H9 (cell line): Measurements from ENCODE around the gene NT5C1B. TPM values are rescaled to one million over a fixed set of nuclear protein-coding genes. Genes with fewer than 3 reads are reported as not detected.

ENCODE experiments used
- DNase-seq: peaks from one replicate; pipeline ENCODE4 v3.0.0-alpha.2; 2017
- H2AFZ ChIP-seq: one replicate; pipeline ENCODE4 v1.6.1; 2013; ENCODE audit warnings: mild to moderate bottlenecking, low read length, control low read depth, moderate library complexity
- H2AK5ac ChIP-seq: 2 replicates; pipeline ENCODE4 v1.6.1; 2013; ENCODE audit warnings: low read length, control low read depth, mixed read lengths; ENCODE audit not compliant: insufficient read length
- H2BK120ac ChIP-seq: one replicate; pipeline ENCODE4 v1.6.1; 2013; ENCODE audit warnings: low read depth, mild to moderate bottlenecking, low read length, control low read depth, inconsistent platforms; ENCODE audit not compliant: poor library complexity, severe bottlenecking
- H2BK12ac ChIP-seq: 2 replicates; pipeline ENCODE4 v1.6.1; 2013; ENCODE audit warnings: low read length, control low read depth, mixed read lengths, low read depth; ENCODE audit not compliant: insufficient read length
- H2BK15ac ChIP-seq: 2 replicates; pipeline ENCODE4 v1.6.1; 2013; ENCODE audit warnings: low read depth, low read length, control low read depth
- H2BK20ac ChIP-seq: one replicate; pipeline ENCODE4 v1.6.1; 2013; ENCODE audit warnings: low read depth, mild to moderate bottlenecking, low read length, control low read depth, inconsistent platforms; ENCODE audit not compliant: poor library complexity, severe bottlenecking
- H2BK5ac ChIP-seq: 2 replicates; pipeline ENCODE4 v1.6.1; 2013; ENCODE audit warnings: low read length, control low read depth, mixed read lengths; ENCODE audit not compliant: insufficient read length
- H3K14ac ChIP-seq: 2 replicates; pipeline ENCODE4 v1.6.1; 2013; ENCODE audit warnings: low read length, control low read depth; ENCODE audit not compliant: insufficient read depth
- H3K18ac ChIP-seq: 2 replicates; pipeline ENCODE4 v1.6.1; 2013; ENCODE audit warnings: low read depth, mild to moderate bottlenecking, mixed read lengths, low read length, control low read depth; ENCODE audit not compliant: insufficient read length
- H3K23ac ChIP-seq: 2 replicates; pipeline ENCODE4 v1.6.1; 2013; ENCODE audit warnings: low read length, control low read depth, mixed read lengths, low read depth; ENCODE audit not compliant: insufficient read length
- H3K23me2 ChIP-seq: 2 replicates; pipeline ENCODE4 v1.6.1; 2013; ENCODE audit warnings: low read depth, mild to moderate bottlenecking, mixed read lengths, low read length, control low read depth; ENCODE audit not compliant: insufficient read length, poor library complexity, severe bottlenecking
- H3K27ac ChIP-seq: 2 replicates; pipeline ENCODE4 v1.5.1; 2013; ENCODE audit warnings: low read length, control low read depth, mixed read lengths, low read depth; ENCODE audit not compliant: insufficient read length
- H3K27me3 ChIP-seq: 2 replicates; pipeline ENCODE4 v1.6.1; 2013; ENCODE audit warnings: low read length, control low read depth, inconsistent platforms; ENCODE audit not compliant: insufficient read depth
- H3K4ac ChIP-seq: 2 replicates; pipeline ENCODE4 v1.6.1; 2013; ENCODE audit warnings: low read depth, mild to moderate bottlenecking, control low read depth, inconsistent platforms, low read length, moderate library complexity
- H3K4me1 ChIP-seq: 2 replicates; pipeline ENCODE4 v1.6.1; 2013; ENCODE audit warnings: low read length, control low read depth, inconsistent platforms; ENCODE audit not compliant: insufficient read depth
- H3K4me2 ChIP-seq: 2 replicates; pipeline ENCODE4 v1.6.1; 2013; ENCODE audit warnings: low read length, control low read depth, mixed read lengths; ENCODE audit not compliant: insufficient read length, insufficient read depth
- H3K56ac ChIP-seq: 2 replicates; pipeline ENCODE4 v1.6.1; 2013; ENCODE audit warnings: low read depth, mild to moderate bottlenecking, mixed read lengths, low read length, control low read depth; ENCODE audit not compliant: insufficient read length
- H3K79me1 ChIP-seq: 2 replicates; pipeline ENCODE4 v1.6.1; 2013; ENCODE audit warnings: low read depth, mild to moderate bottlenecking, moderate library complexity, low read length, control low read depth, inconsistent platforms; ENCODE audit not compliant: insufficient read depth, poor library complexity, severe bottlenecking
- H3K79me2 ChIP-seq: 2 replicates; pipeline ENCODE4 v1.6.1; 2013; ENCODE audit warnings: low read length, control low read depth, inconsistent platforms; ENCODE audit not compliant: insufficient read depth
- H3K9ac ChIP-seq: 2 replicates; pipeline ENCODE4 v1.6.1; 2013; ENCODE audit warnings: low read length, control low read depth, mixed read lengths; ENCODE audit not compliant: insufficient read length; ENCODE audit errors: extremely low read depth
- H3K9me3 ChIP-seq: one replicate; pipeline ENCODE4 v1.6.1; 2013; ENCODE audit warnings: low read depth, low read length, inconsistent platforms; ENCODE audit not compliant: control insufficient read depth
- H3T11ph ChIP-seq: one replicate; pipeline ENCODE4 v1.6.1; 2013; ENCODE audit warnings: mild to moderate bottlenecking, low read length, control low read depth, inconsistent platforms
- H4K20me1 ChIP-seq: one replicate; pipeline ENCODE4 v1.6.1; 2013; ENCODE audit not compliant: control insufficient read depth, insufficient read length, insufficient read depth
- H4K5ac ChIP-seq: 2 replicates; pipeline ENCODE4 v1.6.1; 2013; ENCODE audit warnings: low read depth, mild to moderate bottlenecking, mixed read lengths, low read length, control low read depth; ENCODE audit not compliant: insufficient read length
- H4K8ac ChIP-seq: replicated peaks from 2 replicates; pipeline ENCODE4 v1.6.1; 2013; ENCODE audit warnings: low read length, control low read depth, mixed read lengths, low read depth; ENCODE audit not compliant: insufficient read length
- H4K91ac ChIP-seq: 2 replicates; pipeline ENCODE4 v1.6.1; 2013; ENCODE audit warnings: low read depth, mild to moderate bottlenecking, moderate library complexity, mixed read lengths, low read length, control low read depth; ENCODE audit not compliant: insufficient read length
- H3K27ac Mint-ChIP-seq, 3 experiments: 2 replicates in 2 of 3; 3 replicates in 1 of 3; pipeline ENCODE4 v1.8.0; 2020 to 2021; ENCODE audit warnings: mixed read lengths in 3 of 3, mild to moderate bottlenecking in 1 of 3, moderate library complexity in 1 of 3
- H3K27me3 Mint-ChIP-seq: 2 replicates; pipeline ENCODE4 v1.8.0; 2021; ENCODE audit warnings: low read depth, mild to moderate bottlenecking, moderate library complexity, mixed read lengths
- H3K36me3 Mint-ChIP-seq, 3 experiments: 2 replicates in 2 of 3; 3 replicates in 1 of 3; pipeline ENCODE4 v1.8.0; 2020 to 2021; ENCODE audit warnings: low read depth in 3 of 3, mixed read lengths in 3 of 3; ENCODE audit not compliant: insufficient read depth in 1 of 3
- H3K4me1 Mint-ChIP-seq, 2 experiments: 2 replicates each; pipeline ENCODE4 v1.8.0; 2020; ENCODE audit warnings: mixed read lengths in 2 of 2
- H3K4me3 Mint-ChIP-seq, 2 experiments: 2 replicates in 1 of 2; 3 replicates in 1 of 2; pipeline ENCODE4 v1.8.0; 2020 to 2021; ENCODE audit warnings: mild to moderate bottlenecking in 2 of 2, mixed read lengths in 2 of 2, moderate library complexity in 1 of 2
- H3K9me3 Mint-ChIP-seq, 2 experiments: 2 replicates in 1 of 2; 3 replicates in 1 of 2; pipeline ENCODE4 v1.8.0; 2020; ENCODE audit warnings: mild to moderate bottlenecking in 2 of 2, mixed read lengths in 2 of 2, moderate library complexity in 1 of 2
- WGBS: extraction: QIAGEN DNeasy Blood & Tissue Kit; methylation state at CpG from one replicate; pipeline ENCODE4 v1.1.7; 2013; ENCODE audit warnings: missing lambda C conversion rate, low lambda C conversion rate, mixed read lengths; ENCODE audit not compliant: insufficient read length; ENCODE audit errors: extremely low coverage; 5-methylcytosine and 5-hydroxymethylcytosine counted together
- total RNA-seq: library from RNA; stranded (reverse); gene quantifications from 2 replicates; pipeline ENCODE4 v1.2.1, GENCODE V29; 2021
- TF ChIP-seq, protein P1 (sequence below): fragments of 200-600 bp; sonication (generic); conservative IDR thresholded peaks from 3 replicates; pipeline ENCODE4 v1.8.0; 2021; ENCODE audit warnings: antibody characterized with exemption, mild to moderate bottlenecking

The NT5C1B gene
- total RNA-seq, 1 experiment from 2014 or later, result not detected

GRCh38 chr2:18519914-18520450, 69.4 kb downstream of the NT5C1B start:
- TF ChIP-seq, protein P1, sequence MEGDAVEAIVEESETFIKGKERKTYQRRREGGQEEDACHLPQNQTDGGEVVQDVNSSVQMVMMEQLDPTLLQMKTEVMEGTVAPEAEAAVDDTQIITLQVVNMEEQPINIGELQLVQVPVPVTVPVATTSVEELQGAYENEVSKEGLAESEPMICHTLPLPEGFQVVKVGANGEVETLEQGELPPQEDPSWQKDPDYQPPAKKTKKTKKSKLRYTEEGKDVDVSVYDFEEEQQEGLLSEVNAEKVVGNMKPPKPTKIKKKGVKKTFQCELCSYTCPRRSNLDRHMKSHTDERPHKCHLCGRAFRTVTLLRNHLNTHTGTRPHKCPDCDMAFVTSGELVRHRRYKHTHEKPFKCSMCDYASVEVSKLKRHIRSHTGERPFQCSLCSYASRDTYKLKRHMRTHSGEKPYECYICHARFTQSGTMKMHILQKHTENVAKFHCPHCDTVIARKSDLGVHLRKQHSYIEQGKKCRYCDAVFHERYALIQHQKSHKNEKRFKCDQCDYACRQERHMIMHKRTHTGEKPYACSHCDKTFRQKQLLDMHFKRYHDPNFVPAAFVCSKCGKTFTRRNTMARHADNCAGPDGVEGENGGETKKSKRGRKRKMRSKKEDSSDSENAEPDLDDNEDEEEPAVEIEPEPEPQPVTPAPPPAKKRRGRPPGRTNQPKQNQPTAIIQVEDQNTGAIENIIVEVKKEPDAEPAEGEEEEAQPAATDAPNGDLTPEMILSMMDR, result no peak
- H4K91ac ChIP-seq, result no peak overlapping the region
- H3K27me3 Mint-ChIP-seq, result no peaks in the 10 kb centered on the region
- no peak overlapping the region for H2BK120ac ChIP-seq
- H4K8ac ChIP-seq, result no peak overlapping the region
- H3K9me3 ChIP-seq, result no peaks in the 10 kb centered on the region
- H3K56ac ChIP-seq, result no peak overlapping the region
- no peak overlapping the region for H2BK20ac ChIP-seq
- H3K18ac ChIP-seq, result no peak overlapping the region
- H3K4me2 ChIP-seq, result no peak overlapping the region
- H2BK15ac ChIP-seq, result no peak overlapping the region
- no peak overlapping the region for H3K9ac ChIP-seq
- H3K27ac ChIP-seq, result no peak overlapping the region
- no peaks in the 10 kb centered on the region for H3K9me3 Mint-ChIP-seq
- no CpG with 5 or more reads among the region's 7 CpGs for WGBS
- H3K4me1 Mint-ChIP-seq, result peaks cover 14 to 18% of the 10 kb centered on the region in 2 experiments
- no peak overlapping the region; a peak in 2 of 7 replicates for H3K27ac Mint-ChIP-seq
- no peaks in the 10 kb centered on the region for H3K23me2 ChIP-seq
- DNase-seq, result no peak
- H3K36me3 Mint-ChIP-seq, result no peaks in the 10 kb centered on the region
- H4K5ac ChIP-seq, result no peak overlapping the region
- no peak overlapping the region for H2AK5ac ChIP-seq
- no peak overlapping the region for H2BK5ac ChIP-seq
- H2BK12ac ChIP-seq, result no peak overlapping the region
- H3K4me1 ChIP-seq, result no peaks in the 10 kb centered on the region
- H4K20me1 ChIP-seq, result no peaks in the 10 kb centered on the region
- H2AFZ ChIP-seq, result no peak overlapping the region
- no peak overlapping the region for H3K14ac ChIP-seq
- no peak overlapping the region for H3K4ac ChIP-seq
- no peaks in the 10 kb centered on the region for H3K79me2 ChIP-seq
- H3K27me3 ChIP-seq, result no peaks in the 10 kb centered on the region
- H3K4me3 Mint-ChIP-seq, result no peak overlapping the region
- H3T11ph ChIP-seq, result no peak overlapping the region
- H3K23ac ChIP-seq, result no peak overlapping the region
- H3K79me1 ChIP-seq, result no peaks in the 10 kb centered on the region
